ENCODE results near the gene TDRKH.

GRCh38 chr1:151814426-151814825 lies 24.1 kb upstream of the TDRKH start:
- TF ChIP-seq, protein P1, sequence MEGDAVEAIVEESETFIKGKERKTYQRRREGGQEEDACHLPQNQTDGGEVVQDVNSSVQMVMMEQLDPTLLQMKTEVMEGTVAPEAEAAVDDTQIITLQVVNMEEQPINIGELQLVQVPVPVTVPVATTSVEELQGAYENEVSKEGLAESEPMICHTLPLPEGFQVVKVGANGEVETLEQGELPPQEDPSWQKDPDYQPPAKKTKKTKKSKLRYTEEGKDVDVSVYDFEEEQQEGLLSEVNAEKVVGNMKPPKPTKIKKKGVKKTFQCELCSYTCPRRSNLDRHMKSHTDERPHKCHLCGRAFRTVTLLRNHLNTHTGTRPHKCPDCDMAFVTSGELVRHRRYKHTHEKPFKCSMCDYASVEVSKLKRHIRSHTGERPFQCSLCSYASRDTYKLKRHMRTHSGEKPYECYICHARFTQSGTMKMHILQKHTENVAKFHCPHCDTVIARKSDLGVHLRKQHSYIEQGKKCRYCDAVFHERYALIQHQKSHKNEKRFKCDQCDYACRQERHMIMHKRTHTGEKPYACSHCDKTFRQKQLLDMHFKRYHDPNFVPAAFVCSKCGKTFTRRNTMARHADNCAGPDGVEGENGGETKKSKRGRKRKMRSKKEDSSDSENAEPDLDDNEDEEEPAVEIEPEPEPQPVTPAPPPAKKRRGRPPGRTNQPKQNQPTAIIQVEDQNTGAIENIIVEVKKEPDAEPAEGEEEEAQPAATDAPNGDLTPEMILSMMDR (IDR thresholded peaks at IDR 0.05; ENCODE audit: low read depth, low read length, missing input control), result no peak
- TF ChIP-seq EGR1 (IDR thresholded peaks at IDR 0.05; ENCODE audit: low read depth in 2 of 2) (no peak), FOXA2 (IDR thresholded peaks at IDR 0.05) (no peak), GABPA (IDR thresholded peaks at IDR 0.05 in 1 of 2, conservative IDR thresholded peaks at IDR 0.05 in 1 of 2) (no peak), RAD21 (IDR thresholded peaks at IDR 0.05) (no peak), NR2F2 (IDR thresholded peaks at IDR 0.05) (no peak), SP1 (IDR thresholded peaks at IDR 0.05) (no peak), TAF1 (conservative IDR thresholded peaks at IDR 0.05) (no peak), HNF4A (conservative IDR thresholded peaks at IDR 0.05) (no peak), JUND (IDR thresholded peaks at IDR 0.05) (no peak), FOXA1 (IDR thresholded peaks at IDR 0.05) (no peak)
- TF ChIP-seq, protein P2, sequence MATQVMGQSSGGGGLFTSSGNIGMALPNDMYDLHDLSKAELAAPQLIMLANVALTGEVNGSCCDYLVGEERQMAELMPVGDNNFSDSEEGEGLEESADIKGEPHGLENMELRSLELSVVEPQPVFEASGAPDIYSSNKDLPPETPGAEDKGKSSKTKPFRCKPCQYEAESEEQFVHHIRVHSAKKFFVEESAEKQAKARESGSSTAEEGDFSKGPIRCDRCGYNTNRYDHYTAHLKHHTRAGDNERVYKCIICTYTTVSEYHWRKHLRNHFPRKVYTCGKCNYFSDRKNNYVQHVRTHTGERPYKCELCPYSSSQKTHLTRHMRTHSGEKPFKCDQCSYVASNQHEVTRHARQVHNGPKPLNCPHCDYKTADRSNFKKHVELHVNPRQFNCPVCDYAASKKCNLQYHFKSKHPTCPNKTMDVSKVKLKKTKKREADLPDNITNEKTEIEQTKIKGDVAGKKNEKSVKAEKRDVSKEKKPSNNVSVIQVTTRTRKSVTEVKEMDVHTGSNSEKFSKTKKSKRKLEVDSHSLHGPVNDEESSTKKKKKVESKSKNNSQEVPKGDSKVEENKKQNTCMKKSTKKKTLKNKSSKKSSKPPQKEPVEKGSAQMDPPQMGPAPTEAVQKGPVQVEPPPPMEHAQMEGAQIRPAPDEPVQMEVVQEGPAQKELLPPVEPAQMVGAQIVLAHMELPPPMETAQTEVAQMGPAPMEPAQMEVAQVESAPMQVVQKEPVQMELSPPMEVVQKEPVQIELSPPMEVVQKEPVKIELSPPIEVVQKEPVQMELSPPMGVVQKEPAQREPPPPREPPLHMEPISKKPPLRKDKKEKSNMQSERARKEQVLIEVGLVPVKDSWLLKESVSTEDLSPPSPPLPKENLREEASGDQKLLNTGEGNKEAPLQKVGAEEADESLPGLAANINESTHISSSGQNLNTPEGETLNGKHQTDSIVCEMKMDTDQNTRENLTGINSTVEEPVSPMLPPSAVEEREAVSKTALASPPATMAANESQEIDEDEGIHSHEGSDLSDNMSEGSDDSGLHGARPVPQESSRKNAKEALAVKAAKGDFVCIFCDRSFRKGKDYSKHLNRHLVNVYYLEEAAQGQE (IDR thresholded peaks at IDR 0.05), result no peak
- TF ChIP-seq, protein P3, sequence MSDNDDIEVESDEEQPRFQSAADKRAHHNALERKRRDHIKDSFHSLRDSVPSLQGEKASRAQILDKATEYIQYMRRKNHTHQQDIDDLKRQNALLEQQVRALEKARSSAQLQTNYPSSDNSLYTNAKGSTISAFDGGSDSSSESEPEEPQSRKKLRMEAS (IDR thresholded peaks at IDR 0.05), result no peak
- TF ChIP-seq, protein P4, sequence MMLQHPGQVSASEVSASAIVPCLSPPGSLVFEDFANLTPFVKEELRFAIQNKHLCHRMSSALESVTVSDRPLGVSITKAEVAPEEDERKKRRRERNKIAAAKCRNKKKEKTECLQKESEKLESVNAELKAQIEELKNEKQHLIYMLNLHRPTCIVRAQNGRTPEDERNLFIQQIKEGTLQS (IDR thresholded peaks at IDR 0.05), result no peak
